GM21825 (cell line): ENCODE measurements around the gene TRPM2.

Source experiments
- ATAC-seq: cut with Tn5 transposase; IDR thresholded peaks from one replicate; pipeline ENCODE4 v1.9.1; 2021; ENCODE audit warnings: mild to moderate bottlenecking, moderate library complexity; ENCODE audit not compliant: unreplicated experiment

The TRPM2 gene

GRCh38 chr21:44321846-44322450, 31.5 kb upstream of the TRPM2 start:
- ATAC-seq, result no peak

GRCh38 chr21:44322621-44323325, 30.6 kb upstream of the TRPM2 start:
- ATAC-seq, result no peak

DNA sequence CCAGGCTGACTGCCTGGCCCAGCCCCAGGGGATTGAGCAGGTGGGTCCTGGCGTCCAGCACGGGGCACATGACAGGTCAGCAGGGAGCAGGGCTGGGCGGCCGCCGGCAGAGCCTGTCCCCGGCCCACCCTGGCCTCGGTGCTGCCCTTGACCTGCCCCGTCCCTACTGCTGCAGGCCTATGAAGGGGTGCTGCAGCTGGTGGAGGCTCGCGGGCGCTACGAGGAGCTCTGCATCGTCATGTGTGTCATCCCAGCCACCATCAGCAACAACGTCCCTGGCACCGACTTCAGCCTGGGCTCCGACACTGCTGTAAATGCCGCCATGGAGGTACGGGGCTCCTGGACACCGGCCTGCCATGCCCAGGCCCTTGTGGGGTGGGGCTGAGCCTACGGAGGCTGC, 29.8 kb upstream of the TRPM2 start:
- ATAC-seq, result no peak

DNA sequence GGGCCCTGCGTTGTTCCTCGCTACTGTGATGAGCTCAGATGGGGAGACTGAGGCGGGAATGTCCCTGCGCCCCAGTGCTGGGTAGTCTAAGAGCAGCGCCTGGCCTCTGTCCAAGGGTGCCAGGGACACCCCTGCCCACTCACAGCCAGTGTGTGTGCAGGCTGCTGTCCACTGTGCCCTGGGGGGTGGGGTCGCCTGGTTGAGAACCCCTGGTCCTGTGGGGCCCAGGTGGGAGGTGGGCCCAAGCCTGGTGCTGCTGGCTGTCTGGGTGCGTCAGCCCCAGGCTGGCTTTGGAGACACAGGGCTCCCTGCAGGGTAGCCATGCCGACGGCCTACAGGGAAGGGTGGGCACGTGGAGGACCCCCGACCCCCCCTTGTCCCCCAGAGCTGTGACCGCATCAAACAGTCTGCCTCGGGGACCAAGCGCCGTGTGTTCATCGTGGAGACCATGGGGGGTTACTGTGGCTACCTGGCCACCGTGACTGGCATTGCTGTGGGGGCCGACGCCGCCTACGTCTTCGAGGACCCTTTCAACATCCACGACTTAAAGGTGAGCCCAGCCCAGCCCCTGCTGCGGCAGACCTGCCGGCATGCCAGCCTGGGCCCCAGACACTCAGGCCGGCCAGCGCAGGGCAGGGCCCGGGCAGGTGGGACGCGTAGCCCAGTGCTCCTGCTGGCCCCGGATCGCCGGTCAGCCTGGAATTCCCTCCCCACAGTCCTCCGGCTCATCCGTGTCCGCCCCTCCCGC, 29.1 kb upstream of the TRPM2 start:
- no peak for ATAC-seq

- ATAC-seq, result no peak
These were observed 28.6 kb upstream of the TRPM2 start for GRCh38 chr21:44324854-44325107.

DNA sequence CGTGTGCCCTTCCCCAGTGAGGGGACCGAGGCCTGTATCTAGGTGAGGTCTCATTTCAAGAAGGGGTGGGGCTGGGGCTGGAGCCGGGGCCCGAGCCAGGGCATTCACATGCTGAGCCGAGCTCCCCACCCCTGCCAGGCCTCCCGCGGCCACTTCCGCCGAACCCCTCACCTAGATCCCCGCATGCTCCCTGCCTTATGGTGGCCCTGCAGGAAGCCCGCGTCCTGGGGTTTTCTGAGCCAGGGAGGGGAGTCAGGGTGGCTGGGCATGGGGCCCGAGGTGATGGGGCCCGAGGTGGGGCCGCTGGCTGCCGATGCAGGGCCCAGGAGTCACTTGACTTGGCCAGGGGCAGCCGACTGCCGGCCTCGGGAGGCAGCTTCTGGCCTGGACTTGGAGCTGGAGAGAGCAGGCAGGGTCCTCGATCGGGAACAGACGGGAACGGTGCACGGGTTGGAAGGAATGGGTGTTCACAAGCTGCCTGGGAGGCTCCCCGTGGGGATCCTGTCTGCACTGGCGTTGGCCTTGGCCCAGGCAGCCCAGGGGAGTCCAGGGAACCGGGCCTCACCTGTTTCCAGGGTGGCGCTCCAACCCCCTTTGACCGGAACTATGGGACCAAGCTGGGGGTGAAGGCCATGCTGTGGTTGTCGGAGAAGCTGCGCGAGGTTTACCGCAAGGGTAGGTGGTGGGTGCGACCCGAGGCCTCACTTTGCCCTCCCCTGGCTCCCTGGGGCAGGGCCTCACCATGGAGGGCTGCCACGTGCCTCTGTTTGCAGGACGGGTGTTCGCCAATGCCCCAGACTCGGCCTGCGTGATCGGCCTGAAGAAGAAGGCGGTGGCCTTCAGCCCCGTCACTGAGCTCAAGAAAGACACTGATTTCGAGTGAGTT, 27.8 kb upstream of the TRPM2 start:
- no peak for ATAC-seq

DNA sequence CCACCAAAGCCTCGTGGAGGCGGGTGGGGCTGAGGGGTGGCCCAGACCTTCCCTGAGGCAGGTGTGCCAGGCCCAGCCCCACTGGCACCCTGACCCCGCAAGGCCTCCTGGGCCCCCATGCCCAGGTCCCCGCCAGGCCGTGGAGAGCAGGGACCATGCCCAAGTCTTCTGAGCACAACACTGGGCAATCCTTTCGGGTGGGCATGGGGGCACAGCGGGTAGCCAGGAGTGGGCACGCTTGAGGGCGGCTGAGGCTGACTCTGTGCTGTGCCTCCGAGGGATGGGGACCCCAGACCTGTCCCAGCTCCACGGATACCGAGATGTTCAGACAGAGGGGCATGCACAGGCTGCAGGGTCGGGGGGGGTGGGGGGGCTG, 27.2 kb upstream of the TRPM2 start:
- ATAC-seq, result no peak

DNA sequence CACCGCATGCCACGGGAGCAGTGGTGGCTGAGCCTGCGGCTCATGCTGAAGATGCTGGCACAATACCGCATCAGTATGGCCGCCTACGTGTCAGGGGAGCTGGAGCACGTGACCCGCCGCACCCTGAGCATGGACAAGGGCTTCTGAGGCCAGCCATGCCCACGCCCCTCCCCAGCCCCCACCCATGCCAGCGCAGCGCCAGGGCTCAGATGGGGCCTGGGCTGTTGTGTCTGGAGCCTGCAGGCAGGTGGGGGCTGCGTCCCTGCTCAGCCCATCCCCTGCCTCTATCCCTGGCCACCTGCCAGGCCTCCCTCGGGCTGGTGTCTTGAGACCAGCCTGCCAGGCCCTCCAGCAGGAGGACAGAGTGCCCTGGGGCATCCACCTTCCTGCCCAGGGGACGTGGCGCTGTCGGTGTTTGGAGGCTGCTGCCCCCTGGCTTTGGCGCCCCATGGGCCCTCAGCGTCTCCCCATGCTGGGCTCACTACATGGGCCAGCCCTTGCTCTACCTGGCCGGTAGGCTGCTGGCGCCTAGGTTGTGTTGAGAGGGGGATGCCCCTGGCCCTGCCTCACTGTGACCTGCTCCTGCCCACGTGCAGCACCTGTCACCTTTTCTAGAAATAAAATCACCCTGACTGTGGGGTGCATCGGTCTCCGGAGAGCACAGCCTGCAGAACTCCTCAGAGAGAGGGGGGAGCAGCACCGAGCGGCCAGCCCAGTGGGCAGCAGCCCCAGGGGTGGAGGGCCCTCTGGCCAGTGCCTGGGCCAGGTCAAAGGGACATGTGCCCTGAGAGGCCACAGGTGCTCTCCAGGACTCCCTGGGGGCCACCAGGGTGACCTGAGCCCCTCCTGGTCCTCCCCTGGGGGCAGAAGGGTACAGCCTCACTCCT, 26.5 kb upstream of the TRPM2 start:
- no peak for ATAC-seq

- ATAC-seq, result no peak
These were observed 25.8 kb upstream of the TRPM2 start for GRCh38 chr21:44327603-44327974.

- ATAC-seq, result no peak
These were observed 25.1 kb upstream of the TRPM2 start for GRCh38 chr21:44328242-44328895.

GRCh38 chr21:44329086-44329889, 24.1 kb upstream of the TRPM2 start:
- ATAC-seq, result no peak

DNA sequence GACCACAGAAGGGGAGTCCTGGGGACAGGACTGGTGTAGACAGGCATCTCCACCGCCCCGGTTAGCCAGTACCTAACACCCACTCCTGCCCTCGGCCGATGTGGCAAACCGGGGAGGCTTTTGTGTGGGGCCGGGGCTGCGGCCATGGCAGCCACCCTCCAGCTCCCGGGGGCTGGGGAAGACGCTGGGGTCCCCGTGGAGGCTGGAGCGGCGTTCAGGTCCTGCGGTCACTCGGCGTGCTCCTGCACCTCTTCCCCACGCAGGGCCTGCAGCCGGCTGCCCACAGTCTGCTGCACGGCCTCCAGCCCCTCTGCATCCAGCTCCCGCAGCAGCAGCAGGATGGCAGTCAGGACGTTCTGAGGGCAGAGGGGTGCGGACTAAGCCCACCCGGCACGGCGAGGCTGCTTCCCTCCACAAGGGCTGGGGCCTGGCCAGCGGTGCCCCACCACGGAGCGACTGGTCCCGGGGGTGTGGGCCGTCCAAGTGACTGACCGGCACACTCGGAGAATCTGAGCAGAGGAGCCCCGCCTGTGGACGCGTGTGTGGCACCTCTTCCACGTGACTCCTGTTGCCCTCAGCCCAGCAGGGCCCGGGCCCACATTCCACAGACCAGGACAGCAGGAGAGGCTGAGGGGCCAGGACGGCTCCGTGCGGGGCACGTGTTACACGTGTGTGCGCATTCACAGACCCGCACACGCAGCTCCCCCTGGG, 23.3 kb upstream of the TRPM2 start:
- ATAC-seq, result no peak

- no peak for ATAC-seq
These were observed 22.7 kb upstream of the TRPM2 start for GRCh38 chr21:44330698-44331097.

- ATAC-seq, result no peak
These were observed 22.2 kb upstream of the TRPM2 start for GRCh38 chr21:44331209-44331608.

- ATAC-seq, result no peak
These were observed 21.6 kb upstream of the TRPM2 start for GRCh38 chr21:44331650-44332307.

GRCh38 chr21:44332383-44332782, 21.0 kb upstream of the TRPM2 start:
- no peak for ATAC-seq

GRCh38 chr21:44332965-44333364, 20.5 kb upstream of the TRPM2 start:
- no peak for ATAC-seq
